ENCODE results near the gene GRIP1.

- TF ChIP-seq CTCF (conservative IDR thresholded peaks at IDR 0.05; ENCODE audit: low read depth in 2 of 2): no peak
- no peak for TF ChIP-seq REST (IDR thresholded peaks at IDR 0.05; ENCODE audit: unreplicated experiment)
- TF ChIP-seq EZH2phosphoT487 (IDR thresholded peaks at IDR 0.05; ENCODE audit: unreplicated experiment): no peak
- TF ChIP-seq EZH2 (IDR thresholded peaks at IDR 0.05; ENCODE audit: low read depth, unreplicated experiment): no peak
These were observed 326.0 kb downstream of the GRIP1 start for GRCh38 chr12:66352899-66353298.
